HG03520 (cell line): ENCODE measurements around the gene HCLS1.

ENCODE experiments used
- ATAC-seq: cut with Tn5 transposase; IDR thresholded peaks from one replicate; pipeline ENCODE4 v1.9.1; 2021; ENCODE audit warnings: mild to moderate bottlenecking, moderate library complexity; ENCODE audit not compliant: unreplicated experiment

HCLS1 gene

DNA sequence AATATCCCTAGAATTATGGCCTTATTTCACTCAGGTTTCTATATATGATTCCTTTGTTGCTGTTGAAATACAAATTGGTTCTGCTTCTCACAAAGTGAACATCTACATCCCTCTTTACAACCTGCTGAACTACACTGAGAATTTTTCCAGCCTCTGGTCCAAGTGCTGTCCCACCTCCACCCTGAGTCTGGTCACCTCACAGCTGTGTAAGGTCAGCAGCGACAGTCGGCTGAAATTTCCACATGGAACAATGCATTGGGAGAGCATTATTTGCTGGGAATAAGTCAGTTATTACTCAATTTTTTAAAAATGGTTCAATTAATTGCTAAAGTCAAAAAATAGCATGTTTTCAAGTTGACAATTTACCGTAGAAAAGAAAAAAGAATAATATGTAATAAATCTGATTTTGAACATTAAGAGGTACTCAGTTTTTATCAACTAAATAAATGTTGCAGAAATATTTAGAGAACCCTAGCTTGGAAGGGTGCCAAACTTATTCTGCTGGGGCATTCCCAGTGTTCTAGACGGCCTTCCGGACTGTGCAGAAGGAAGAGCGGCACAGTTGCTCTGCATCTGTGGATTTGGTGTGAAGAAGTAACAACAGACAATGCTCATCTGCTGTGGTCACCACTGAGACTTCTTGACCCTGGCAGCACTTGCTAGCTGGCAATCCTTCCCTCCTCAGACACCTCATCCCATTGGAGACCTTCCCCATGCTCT is 1.8 kb downstream of the HCLS1 start:
- ATAC-seq = no peak

DNA sequence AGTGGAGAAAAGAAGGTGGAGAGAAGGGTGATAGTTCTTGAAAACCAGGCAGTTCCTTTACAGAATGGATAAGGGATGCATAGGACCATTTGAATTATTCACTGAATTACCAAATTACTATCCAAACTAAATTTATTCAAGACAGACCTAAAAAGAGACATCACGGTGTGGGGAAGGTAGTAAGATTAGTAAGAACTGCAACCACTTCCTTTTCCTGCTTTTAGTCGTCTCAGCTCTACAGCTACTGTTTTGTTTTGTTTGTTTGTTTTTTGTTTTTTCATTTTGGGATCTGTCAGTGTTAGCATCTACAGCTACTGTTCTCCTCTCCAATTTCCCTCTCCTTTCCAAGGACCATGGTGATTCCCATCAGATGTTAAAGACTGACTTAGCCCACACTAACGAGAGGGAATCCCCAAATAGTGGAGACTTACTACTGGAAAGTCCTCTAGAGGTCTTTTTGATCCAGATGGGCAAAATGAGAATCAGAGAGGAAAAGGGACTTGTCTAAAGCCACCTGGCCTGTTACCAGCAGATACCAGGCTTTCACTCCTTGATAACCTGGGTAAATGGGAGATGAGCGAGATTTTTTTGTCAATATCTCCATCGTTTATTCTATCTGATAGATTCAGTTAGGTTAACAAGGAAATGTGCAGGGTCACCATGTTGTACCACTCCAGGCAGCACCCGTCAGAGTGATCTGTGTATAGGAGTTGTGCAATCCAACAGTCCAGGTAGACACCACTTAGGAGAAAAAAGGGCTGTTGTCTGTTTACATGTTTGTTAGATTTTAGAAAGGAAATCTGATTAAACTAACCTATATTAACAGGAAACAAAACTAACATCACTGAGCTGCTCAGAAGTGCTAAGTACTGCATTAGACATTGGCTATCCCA is 6.0 kb downstream of the HCLS1 start:
- no peak for ATAC-seq

DNA sequence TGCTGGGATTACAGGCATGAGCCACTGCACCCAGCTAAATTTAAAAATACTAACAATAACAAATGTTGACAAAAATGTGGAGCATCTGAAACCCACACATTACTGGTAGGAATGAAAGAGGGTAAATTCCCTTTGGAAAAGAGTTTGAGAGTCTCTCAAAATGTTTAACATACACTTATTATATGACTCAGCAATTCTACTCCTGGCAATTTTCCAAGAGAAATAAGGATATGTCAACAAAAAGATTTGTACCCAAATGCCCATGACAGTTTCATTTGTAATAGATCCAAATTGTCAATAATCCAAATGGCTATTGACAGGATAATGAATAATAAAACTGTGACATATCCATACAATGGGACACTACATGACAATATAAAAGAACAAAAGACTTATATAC is 9.0 kb downstream of the HCLS1 start:
- ATAC-seq = no peak

DNA sequence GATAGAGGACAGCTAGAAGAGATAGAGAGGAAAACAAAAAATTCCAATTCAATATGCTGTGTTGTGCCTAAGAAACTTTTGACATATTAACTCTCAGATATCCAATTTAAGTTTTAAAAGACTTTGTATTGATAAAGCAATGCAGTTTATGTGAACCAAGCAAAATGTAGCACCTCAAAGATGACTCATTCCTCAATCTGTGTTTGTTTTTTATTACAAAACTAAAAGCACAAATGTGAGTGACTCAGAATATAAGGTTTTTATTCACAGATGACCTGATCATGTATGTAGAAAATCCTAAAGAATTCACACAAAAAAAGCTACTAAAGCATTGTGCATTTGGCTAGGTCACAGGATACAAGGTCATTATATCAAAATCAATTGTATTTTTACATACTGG is 11.1 kb downstream of the HCLS1 start:
- no peak for ATAC-seq

DNA sequence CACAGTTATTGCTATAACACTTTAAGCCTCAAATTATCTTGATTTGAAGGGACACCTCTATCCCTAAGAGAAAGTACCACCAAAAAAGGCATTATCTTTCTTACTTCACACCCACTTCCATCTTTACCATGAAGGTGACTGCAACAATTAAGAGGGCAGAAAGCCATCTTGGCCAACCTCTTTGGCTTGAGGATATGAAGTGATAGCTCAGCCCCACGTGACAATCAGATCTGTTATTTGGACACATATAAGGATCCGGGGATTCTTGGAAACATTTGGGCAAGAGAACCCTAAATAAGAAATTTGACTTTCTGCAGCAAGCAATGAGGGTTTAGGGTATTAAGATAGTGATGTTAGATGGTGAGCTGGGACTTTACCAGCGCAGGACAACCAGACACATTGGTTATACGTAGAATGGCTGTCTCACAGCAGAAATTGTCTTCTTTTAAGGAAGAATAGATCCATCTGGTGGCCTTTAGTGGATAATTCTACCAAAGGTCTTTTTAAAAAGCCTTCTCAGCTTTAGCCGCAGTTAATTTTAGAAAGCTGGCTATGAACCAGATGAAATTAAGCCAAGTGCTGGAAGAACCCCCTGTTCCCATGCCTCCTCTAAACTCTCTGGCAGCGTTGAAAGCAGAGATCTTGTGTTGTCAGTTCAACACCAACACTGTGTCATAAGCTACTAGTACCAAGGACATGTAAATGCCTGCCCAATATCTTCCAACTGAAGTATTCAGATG is 12.3 kb downstream of the HCLS1 start:
- ATAC-seq = no peak

DNA sequence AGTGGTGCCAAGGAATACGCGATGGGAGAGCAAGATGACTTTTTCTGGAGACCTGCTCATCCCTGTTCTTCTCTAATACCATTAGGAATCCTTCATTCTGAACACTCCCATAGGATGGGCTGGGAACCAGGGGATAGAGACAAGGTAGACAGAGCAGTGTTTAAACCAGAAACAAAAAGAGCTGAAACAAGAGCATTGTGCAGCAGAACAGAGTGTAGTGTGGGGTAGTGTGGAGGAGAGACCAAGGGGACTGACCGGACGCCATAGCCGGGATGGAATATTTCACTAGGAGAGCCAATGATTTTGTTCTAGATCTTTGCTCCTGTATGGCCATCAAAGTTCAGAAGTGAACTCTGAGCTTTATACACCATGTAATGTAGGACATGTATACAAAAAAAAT is 15.6 kb downstream of the HCLS1 start:
- no peak for ATAC-seq

DNA sequence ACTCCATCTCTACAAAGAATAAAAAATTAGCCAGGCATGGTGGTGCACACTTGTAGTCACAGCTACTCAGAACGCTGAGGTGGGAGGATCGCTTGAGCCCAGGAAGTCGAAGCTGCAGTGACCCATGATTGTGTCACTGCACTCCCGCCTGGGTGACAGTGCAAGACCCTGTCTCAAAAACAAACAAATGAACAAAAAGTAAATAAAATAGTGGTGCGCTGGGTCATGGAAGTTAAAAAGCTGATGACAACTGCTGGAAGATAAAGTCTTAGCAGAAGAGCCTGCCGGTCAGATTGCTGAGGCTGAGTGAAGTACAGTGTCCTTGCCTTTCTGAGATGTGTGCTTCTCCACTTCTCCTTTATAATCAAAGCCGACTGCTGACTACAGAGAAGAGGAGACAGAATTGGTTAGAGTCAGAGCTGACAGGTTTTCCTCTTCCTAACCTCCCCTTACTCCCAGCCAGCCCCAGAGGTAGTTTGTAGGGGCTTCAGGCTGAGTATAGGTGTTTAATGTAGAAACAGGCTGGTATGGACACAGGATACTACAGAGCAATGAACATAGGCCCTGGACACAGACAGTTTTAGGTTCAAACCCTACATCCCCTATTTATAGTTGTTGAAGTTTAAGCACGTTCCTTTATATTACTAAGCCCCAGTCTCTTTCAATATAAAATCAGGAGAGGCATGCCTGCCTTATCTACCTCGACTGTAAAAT is 17.9 kb downstream of the HCLS1 start:
- no peak for ATAC-seq

DNA sequence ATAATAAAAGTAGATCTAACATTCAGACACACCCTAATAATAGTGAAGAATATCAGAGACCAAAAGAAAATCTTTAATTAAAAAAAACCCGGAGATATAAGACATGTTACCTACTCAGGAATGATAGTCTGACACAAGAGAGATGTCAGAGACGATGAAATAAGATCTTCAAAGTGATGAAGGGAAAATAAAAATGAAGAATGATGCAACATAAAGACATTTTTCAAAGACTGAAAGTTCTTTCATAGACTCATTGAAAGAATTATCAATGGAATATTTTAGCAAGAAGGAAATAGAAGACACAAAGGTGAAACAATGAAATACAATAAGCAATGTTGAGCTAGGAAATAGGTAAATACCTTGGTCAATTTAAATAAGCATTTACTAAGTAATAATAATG is 19.6 kb downstream of the HCLS1 start:
- no peak for ATAC-seq

DNA sequence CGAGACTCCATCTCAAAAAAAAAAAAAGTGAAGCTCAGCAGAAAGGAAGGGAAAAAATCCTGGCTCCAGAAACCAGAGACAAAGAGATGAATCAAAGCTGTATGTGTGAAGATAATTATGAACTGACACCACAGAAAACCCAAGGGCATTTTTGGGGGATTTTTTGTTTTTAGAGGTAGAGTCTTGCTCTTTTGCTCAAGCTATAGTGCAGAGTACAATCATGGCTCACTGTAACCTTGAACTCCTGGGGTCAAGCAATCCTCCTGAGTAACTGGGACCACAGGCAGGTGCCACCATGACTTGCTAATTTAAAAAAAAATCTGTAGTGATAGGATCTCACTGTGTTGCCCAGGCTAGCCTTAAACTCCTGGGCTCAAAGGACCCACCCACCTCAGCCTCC is 22.8 kb downstream of the HCLS1 start:
- ATAC-seq = no peak

DNA sequence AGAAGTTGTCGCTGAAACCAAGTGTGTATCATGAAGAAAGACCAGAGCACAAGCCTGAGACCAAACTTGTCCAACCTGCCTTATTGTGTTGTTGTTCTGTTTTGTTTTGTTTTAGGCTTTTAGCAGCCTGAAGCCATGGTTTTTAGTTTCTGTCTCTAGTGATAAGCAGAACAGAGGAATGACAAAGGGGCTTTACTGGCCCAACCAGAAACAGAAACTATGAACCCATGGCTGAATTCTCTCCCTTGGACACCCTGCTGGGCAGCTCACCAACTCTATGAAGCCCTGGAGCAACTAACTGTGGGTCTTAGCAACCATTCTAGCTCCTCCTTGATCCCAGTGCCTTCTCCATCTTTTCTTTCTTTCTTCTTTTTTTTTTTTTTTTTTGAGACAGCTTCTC is 30.3 kb downstream of the HCLS1 start:
- ATAC-seq = no peak

DNA sequence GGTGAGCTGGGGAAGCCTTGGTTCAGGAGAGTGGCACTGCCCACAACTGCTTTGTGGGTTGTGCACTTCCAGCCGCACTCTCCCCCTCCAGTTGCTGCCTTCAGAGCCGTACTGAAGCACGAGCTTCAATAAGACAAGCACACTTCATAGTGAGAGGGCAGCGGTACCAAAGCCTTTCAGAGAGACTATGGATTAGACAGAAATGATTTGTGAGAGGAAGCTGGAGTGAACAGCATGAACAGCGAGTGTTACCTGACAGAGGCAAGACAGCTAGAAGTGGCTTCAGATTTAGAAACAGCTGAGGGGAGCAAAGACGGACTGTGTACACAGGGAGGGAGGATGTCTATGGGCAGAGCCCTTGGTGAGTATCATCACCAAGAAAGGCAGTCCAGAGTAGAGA is 31.1 kb downstream of the HCLS1 start:
- no peak for ATAC-seq

DNA sequence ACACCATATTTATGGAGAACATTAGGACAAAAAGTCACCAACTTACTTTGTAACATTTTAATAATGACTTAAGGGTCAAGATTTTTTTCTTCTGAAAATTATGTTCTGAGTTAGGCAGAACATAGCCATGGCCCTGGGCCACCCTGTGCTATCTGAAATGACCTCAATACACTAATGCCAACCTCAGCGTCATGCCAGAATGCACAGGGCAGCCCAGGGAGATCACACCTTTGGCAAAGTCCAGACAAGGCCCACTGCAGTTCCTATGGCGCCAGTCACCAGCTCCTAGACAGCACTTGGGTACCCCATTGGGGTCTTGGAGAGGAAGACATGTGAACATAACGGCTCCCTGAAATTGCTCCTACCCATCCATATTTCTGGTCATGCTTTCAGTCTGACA is 33.1 kb downstream of the HCLS1 start:
- no peak for ATAC-seq

DNA sequence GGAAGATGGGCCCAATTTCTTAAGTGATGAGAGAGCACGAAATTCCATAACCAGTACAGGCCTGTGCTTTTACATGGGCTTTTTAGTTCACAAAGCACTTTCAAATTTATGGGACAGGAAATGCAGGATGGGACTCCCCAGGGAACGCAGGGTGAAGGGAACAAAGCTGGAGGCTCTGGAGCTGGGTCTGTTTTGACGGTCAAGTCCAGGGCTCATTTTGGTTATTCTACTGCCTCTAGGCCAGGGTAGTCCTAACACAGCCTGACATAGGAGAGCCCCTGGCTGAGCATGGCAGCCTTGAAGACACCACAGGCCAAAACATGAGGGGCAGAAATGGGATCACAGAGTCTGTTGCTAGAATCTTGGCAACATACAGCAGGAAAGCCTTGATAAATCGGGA is 33.5 kb downstream of the HCLS1 start:
- ATAC-seq = no peak

DNA sequence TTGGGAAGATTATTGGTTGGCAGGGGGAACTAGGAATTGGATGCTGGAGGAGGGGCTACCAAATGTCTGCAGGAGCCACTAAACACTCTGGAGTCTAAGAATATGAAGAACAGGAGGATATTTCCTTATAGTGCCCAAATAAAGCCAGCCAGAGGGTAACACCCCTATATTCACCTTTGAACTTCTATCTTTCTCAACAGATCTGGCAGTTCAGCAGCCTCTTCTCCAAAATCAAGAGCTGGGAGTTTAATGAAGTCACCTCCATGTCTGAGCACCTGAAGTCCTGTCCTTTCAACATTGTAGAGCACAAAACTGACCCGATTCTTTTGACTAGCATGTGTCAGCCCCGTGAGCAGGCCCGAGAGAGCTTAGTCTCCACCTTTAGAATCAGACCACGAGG is 34.2 kb downstream of the HCLS1 start:
- ATAC-seq = no peak

DNA sequence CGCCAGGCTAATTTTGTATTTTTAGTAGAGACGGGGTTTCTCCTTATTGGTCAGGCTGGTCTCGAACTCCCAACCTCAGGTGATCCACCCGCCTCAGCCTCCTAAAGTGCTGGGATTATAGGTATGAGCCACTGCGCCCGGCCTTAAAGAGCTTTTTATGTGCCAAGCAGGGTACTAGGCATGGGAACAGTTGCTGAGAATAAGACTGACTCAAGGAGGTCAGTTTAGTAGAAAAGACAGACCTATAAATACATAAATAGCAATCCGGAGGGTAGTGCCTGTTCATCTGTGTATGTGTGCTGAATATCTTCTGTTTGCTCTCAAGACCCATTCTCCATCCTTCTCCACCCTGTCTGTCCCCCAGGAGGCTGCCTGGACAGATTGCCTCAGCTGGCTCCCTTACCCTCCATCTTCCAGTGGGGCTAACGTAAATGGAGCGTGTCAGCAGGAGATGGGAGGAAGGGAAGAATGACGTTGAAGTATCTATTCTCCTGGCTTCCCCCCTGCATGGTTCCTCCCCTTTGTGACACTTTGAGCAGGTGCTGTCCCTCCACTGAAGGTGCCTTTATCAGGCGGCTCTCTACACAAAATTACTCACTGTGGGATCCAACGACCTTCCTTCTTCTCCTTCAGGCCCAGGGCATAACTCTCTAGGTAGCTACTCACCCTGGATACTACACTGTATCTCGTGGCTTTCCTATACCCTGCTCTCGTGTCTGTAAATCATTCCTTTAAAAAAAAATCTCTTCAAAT is 36.4 kb downstream of the HCLS1 start:
- no peak for ATAC-seq

DNA sequence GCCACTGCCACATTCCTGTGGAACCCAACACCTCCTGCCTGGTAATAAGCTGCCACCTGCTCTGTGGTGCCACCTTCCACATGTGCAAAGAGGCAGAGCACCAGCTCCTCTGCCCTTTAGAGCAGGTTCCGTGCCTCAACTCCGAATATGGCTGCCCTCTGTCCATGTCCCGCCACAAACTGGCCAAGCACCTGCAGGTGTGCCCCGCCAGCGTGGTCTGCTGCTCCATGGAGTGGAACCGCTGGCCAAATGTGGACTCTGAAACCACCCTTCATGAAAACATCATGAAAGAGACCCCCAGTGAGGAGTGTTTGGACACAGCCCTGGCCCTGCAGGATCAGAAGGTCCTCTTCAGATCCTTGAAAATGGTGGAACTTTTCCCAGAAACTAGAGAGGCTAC is 39.2 kb downstream of the HCLS1 start:
- ATAC-seq = no peak

DNA sequence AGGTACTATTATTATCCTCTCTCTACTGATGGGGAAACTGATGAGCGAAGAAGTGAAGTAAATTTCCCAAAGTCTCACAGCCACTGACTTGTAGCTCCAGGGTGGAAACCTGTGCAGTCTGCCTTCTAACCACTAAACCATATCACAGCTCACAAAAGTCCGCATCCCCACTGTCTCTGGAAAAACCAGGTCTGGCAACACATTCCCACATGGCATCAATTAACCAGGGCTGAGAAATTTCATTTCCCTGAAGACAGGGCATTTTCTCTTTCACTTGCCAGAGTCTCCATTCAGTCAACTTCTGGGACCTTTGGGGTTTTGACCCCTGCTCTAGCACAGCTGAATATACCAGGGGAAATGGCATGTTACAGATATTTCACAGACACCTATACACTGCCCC is 41.0 kb downstream of the HCLS1 start:
- no peak for ATAC-seq

DNA sequence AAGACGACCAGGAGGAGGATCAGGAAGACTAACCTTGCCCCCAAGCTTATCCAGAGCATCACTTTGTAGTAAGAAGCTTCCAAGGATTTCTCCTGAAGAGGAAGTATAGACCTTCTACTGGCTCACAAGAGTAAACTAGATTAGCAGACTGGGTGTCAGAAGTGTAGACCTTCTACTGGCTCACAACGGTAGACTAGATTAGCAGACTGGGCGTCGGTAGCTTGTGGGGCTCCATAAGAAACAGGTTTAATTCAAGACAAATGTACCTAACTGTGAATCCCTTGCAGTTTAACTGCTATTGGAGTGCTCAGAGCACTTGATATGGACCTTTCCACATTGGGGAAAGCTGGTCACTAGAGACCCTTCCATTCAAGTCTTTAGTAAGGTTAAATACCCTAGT is 54.6 kb downstream of the HCLS1 start:
- ATAC-seq = no peak

DNA sequence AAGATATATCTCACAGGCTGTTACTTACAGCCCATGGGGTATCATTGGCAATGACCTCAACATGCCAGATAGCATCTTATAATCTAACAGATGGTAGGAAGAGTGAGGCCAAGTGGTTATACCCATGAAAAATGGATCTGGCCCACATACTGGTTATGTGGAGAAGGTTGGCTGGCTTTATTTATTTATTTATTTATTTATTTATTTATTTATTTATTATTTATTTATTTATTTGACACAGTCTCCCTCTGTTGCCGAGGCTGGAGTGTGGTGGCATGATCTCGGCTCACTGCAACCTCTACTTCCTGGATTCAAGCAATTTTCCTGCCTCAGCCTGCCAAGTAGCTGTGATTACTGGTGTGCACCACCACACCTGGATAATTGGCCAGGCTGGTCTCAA is 55.9 kb downstream of the HCLS1 start:
- no peak for ATAC-seq

DNA sequence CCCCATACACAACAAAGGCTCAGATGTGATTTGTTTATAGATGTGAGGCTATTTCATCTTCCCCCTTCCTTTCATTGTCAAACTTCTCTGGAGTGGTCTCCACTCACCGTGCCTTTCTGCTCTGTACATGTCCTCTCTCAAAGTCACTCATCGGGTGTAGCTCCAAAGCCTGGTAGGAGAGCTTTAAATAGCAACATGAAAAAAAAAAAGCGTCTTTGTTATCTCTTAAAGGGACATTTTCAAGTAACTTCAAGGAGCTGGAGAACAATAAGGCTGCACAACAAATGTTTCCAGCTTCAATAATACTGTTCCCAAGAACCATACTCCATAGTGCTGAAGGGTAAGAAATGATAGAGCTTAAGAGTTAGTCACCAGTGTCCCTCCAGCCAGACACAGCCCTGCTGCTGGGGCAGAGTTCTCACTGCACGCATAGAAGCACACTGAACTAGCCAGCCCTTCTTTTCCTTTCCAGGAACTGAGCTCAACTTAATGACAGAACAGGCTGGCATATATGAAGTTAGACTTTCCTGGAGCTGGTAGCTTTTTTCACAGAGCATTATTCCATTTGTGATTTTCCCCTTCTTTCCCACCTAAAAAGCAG is 59.4 kb downstream of the HCLS1 start:
- no peak for ATAC-seq
